ENCODE results near the gene NAMPT. TPM values are rescaled to one million over a fixed set of nuclear protein-coding genes. Genes with fewer than 3 reads are reported as not detected.
"Not testable (repeated sequence)": the region's sequence is repeated elsewhere in the genome, so short reads cannot be mapped to it uniquely, and the experiment has no call there.

NAMPT gene
- total RNA-seq, 2 experiments from 2014 or later = 790 to 812 TPM

GRCh38 chr7:106216923-106217542, 67.8 kb downstream of the NAMPT start:
- intact Hi-C loops (cut with micrococcal nuclease) = no loop called here

GRCh38 chr7:106216517-106216922, 68.3 kb downstream of the NAMPT start:
- CTCF ChIA-PET = interaction anchor here (0.7 to 4.4 kb wide), 3 partner anchors 13 to 50 kb away, joined by 3 to 16 read pairs (median 3); no protein-coding TSS in a partner anchor
- H3K27ac Mint-ChIP-seq = no peak overlapping the region
- intact Hi-C loops (cut with micrococcal nuclease) = no loop called here

More at GRCh38 chr7:106216923-106217542, 67.8 kb downstream of the NAMPT start:
- peaks cover 13% of the 10 kb centered on the region for H3K27me3 Mint-ChIP-seq
- no peaks in the 10 kb centered on the region for H3K9me3 Mint-ChIP-seq
- DNase-seq = no peak
- H3K4me1 Mint-ChIP-seq (ENCODE audit: low read depth) = peaks cover 2% of the 10 kb centered on the region
- H3K36me3 Mint-ChIP-seq (ENCODE audit: low read depth) = no peaks in the 10 kb centered on the region
- no peak overlapping the region for H3K4me3 Mint-ChIP-seq
- no peak overlapping the region for H3K27ac Mint-ChIP-seq
- ChIA-PET CTCF (interaction anchor here (1.4 to 4.4 kb wide), 3 partner anchors 40 to 63 kb away, joined by 3 to 16 read pairs (median 6); no protein-coding TSS in a partner anchor), POLR2A (interaction anchor here (0.9 kb wide), 1 partner anchor 14 kb away, joined by 3 read pairs; no protein-coding TSS in a partner anchor)
- no peak for TF ChIP-seq CTCF (IDR thresholded peaks at IDR 0.05)
- ATAC-seq = no peak

GRCh38 chr7:106215868-106216516, 68.8 kb downstream of the NAMPT start:
- intact Hi-C loops (cut with micrococcal nuclease) = no loop called here
- H3K9me3 Mint-ChIP-seq = no peaks in the 10 kb centered on the region
- H3K4me1 Mint-ChIP-seq (ENCODE audit: low read depth) = peaks cover 2% of the 10 kb centered on the region
- H3K36me3 Mint-ChIP-seq (ENCODE audit: low read depth) = no peaks in the 10 kb centered on the region
- no peak overlapping the region for H3K4me3 Mint-ChIP-seq
- DNase-seq (no peak), ATAC-seq (no peak)
- no peak overlapping the region for H3K27ac Mint-ChIP-seq
- ChIA-PET POLR2A (no interaction called here), CTCF (interaction anchor here (0.7 to 4.4 kb wide), 3 partner anchors 13 to 49 kb away, joined by 3 to 16 read pairs (median 3); no protein-coding TSS in a partner anchor)
- peaks cover 12% of the 10 kb centered on the region for H3K27me3 Mint-ChIP-seq
- TF ChIP-seq CTCF (IDR thresholded peaks at IDR 0.05) = no peak

More at GRCh38 chr7:106216517-106216922, 68.3 kb downstream of the NAMPT start:
- Mint-ChIP-seq H3K9me3 (no peaks in the 10 kb centered on the region), H3K27me3 (peaks cover 12% of the 10 kb centered on the region), H3K4me3 (no peak overlapping the region), H3K4me1 (ENCODE audit: low read depth) (peaks cover 2% of the 10 kb centered on the region), H3K36me3 (ENCODE audit: low read depth) (no peaks in the 10 kb centered on the region)
- no peak for ATAC-seq
- no peak for DNase-seq
- TF ChIP-seq CTCF (IDR thresholded peaks at IDR 0.05) = no peak
- POLR2A ChIA-PET = interaction anchor here (0.9 kb wide), 1 partner anchor 14 kb away, joined by 3 read pairs; no protein-coding TSS in a partner anchor

GRCh38 chr7:106208944-106209343, 75.8 kb downstream of the NAMPT start:
- DNase-seq; H3K9me3 Mint-ChIP-seq; ATAC-seq; intact Hi-C loops (cut with micrococcal nuclease); H3K4me3 Mint-ChIP-seq; H3K4me1 Mint-ChIP-seq (ENCODE audit: low read depth); H3K36me3 Mint-ChIP-seq (ENCODE audit: low read depth); H3K27ac Mint-ChIP-seq; POLR2A ChIA-PET: not testable (repeated sequence)
- CTCF ChIA-PET = interaction anchor here (0.8 kb wide), 1 partner anchor 33 kb away, joined by 3 read pairs; no protein-coding TSS in a partner anchor
- H3K27me3 Mint-ChIP-seq = peaks cover 18% of the 10 kb centered on the region

GRCh38 chr7:106206826-106207541, 77.8 kb downstream of the NAMPT start:
- H3K27me3 Mint-ChIP-seq = peaks cover 16% of the 10 kb centered on the region
- peaks cover 3% of the 10 kb centered on the region for H3K9me3 Mint-ChIP-seq
- POLR2A ChIA-PET = no interaction called here
- H3K36me3 Mint-ChIP-seq (ENCODE audit: low read depth) = no peaks in the 10 kb centered on the region
- no peak overlapping the region for H3K4me3 Mint-ChIP-seq
- intact Hi-C loops (cut with micrococcal nuclease) = no loop called here
- no peak for TF ChIP-seq CTCF (IDR thresholded peaks at IDR 0.05)
- CTCF ChIA-PET = interaction anchor here (0.9 kb wide), 1 partner anchor 31 kb away, joined by 3 read pairs; no protein-coding TSS in a partner anchor
- ATAC-seq = no peak
- DNase-seq = no peak
- peaks cover 4% of the 10 kb centered on the region for H3K4me1 Mint-ChIP-seq (ENCODE audit: low read depth)
- no peak overlapping the region for H3K27ac Mint-ChIP-seq
